ENCODE measurements around the gene RIPK3. TPM values are rescaled to one million over a fixed set of nuclear protein-coding genes. Genes with fewer than 3 reads are reported as not detected.

RIPK3 gene
- total RNA-seq, 1 donor from 2014 or later, result 38.9 TPM

DNA sequence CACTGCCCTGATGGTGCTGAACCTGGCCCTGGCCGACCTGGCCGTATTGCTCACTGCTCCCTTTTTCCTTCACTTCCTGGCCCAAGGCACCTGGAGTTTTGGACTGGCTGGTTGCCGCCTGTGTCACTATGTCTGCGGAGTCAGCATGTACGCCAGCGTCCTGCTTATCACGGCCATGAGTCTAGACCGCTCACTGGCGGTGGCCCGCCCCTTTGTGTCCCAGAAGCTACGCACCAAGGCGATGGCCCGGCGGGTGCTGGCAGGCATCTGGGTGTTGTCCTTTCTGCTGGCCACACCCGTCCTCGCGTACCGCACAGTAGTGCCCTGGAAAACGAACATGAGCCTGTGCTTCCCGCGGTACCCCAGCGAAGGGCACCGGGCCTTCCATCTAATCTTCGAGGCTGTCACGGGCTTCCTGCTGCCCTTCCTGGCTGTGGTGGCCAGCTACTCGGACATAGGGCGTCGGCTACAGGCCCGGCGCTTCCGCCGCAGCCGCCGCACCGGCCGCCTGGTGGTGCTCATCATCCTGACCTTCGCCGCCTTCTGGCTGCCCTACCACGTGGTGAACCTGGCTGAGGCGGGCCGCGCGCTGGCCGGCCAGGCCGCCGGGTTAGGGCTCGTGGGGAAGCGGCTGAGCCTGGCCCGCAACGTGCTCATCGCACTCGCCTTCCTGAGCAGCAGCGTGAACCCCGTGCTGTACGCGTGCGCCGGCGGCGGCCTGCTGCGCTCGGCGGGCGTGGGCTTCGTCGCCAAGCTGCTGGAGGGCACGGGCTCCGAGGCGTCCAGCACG is 23.8 kb downstream of the RIPK3 start:
- POLR2A ChIA-PET, result no interaction called here
- peaks cover 36% of the 10 kb centered on the region for H3K4me1 Mint-ChIP-seq

GRCh38 chr14:24315243-24315806 is 24.5 kb downstream of the RIPK3 start:
- CTCF ChIA-PET, result no interaction called here

More for the DNA sequence above, 23.8 kb downstream of the RIPK3 start:
- no peaks in the 10 kb centered on the region for H3K36me3 Mint-ChIP-seq (ENCODE audit: low read depth)
- no peak for DNase-seq
- H3K27ac Mint-ChIP-seq, result no peak overlapping the region
- intact Hi-C loops (cut with micrococcal nuclease), result no loop called here
- TF ChIP-seq, protein P1, sequence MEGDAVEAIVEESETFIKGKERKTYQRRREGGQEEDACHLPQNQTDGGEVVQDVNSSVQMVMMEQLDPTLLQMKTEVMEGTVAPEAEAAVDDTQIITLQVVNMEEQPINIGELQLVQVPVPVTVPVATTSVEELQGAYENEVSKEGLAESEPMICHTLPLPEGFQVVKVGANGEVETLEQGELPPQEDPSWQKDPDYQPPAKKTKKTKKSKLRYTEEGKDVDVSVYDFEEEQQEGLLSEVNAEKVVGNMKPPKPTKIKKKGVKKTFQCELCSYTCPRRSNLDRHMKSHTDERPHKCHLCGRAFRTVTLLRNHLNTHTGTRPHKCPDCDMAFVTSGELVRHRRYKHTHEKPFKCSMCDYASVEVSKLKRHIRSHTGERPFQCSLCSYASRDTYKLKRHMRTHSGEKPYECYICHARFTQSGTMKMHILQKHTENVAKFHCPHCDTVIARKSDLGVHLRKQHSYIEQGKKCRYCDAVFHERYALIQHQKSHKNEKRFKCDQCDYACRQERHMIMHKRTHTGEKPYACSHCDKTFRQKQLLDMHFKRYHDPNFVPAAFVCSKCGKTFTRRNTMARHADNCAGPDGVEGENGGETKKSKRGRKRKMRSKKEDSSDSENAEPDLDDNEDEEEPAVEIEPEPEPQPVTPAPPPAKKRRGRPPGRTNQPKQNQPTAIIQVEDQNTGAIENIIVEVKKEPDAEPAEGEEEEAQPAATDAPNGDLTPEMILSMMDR (IDR thresholded peaks at IDR 0.05), result no peak
- H3K9me3 Mint-ChIP-seq, result no peaks in the 10 kb centered on the region
- H3K4me3 Mint-ChIP-seq, result no peak overlapping the region
- no peak for ATAC-seq (ENCODE audit: low read depth)
- H3K27me3 Mint-ChIP-seq, result peaks cover 6% of the 10 kb centered on the region
- CTCF ChIA-PET, result interaction anchor here (0.8 kb wide), 1 partner anchor 97 kb away, joined by 3 read pairs; no protein-coding TSS in a partner anchor

DNA sequence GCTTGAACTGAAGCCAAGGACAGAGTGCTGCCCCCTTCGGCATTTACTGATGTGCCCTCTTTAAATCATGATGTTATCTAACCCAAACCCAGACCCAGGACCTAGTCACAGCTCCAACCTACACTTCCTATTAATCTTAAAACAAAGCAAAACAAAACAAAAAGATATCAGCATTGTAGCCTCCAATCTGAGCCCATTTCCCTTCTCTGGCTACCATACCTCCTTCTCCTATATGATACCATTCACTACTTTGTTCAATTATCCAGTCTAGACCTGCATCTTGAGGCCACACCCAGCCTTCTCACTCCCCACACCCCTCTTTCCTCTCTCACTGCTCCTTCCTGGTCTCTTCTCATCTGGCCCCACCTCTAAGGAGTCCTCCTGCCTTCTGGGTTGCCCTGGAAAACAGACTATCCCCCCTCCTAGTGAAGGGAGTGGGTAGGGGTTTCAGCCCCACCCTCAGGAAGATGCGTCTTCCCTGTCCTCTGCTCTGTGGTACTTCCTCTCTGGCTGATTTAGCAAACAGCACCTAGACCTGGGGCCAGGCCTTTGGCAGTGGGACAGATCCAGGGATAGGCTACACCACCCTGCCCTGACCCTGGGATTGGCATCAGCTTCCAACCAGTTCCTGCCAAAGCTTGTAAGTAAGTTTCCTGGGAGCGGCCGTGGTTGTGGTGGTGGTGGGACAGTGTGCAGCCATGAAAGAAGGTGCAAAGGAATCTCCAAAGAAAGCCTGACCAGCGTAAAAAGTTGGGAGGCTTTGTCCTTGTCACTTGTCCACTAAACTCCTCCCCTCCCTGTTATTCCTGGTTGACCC is 25.2 kb downstream of the RIPK3 start:
- intact Hi-C loops (cut with micrococcal nuclease), result no loop called here

More at GRCh38 chr14:24315243-24315806, 24.5 kb downstream of the RIPK3 start:
- TF ChIP-seq, protein P1 (IDR thresholded peaks at IDR 0.05), result no peak
- Mint-ChIP-seq H3K4me3 (no peak overlapping the region), H3K36me3 (ENCODE audit: low read depth) (no peaks in the 10 kb centered on the region), H3K9me3 (no peaks in the 10 kb centered on the region), H3K27me3 (peaks cover 6% of the 10 kb centered on the region), H3K27ac (no peak overlapping the region), H3K4me1 (peaks cover 38% of the 10 kb centered on the region)
- intact Hi-C loops (cut with micrococcal nuclease), result no loop called here
- DNase-seq (no peak), ATAC-seq (ENCODE audit: low read depth) (no peak)
- POLR2A ChIA-PET, result no interaction called here

GRCh38 chr14:24313913-24314312 is 25.9 kb downstream of the RIPK3 start:
- no peak for DNase-seq
- CTCF ChIA-PET, result interaction anchor here (4.7 kb wide), 1 partner anchor 18 kb away, joined by 35 read pairs; no protein-coding TSS in a partner anchor
- Mint-ChIP-seq H3K27me3 (no peaks in the 10 kb centered on the region), H3K4me1 (peaks cover 48% of the 10 kb centered on the region), H3K4me3 (no peak overlapping the region), H3K36me3 (ENCODE audit: low read depth) (no peaks in the 10 kb centered on the region), H3K27ac (peak overlapping the region; percentile 4), H3K9me3 (no peaks in the 10 kb centered on the region)
- TF ChIP-seq, protein P1 (IDR thresholded peaks at IDR 0.05), result no peak
- no peak for ATAC-seq (ENCODE audit: low read depth)
- POLR2A ChIA-PET, result interaction anchor here (0.6 to 1.2 kb wide), 4 partner anchors 19 to 117 kb away, joined by 3 read pairs; partner anchors contain the start of gene TINF2
- intact Hi-C loops (cut with micrococcal nuclease), result no loop called here

More for the DNA sequence above, 25.2 kb downstream of the RIPK3 start:
- ATAC-seq (ENCODE audit: low read depth) (no peak), DNase-seq (no peak)
- TF ChIP-seq, protein P1 (IDR thresholded peaks at IDR 0.05), result no peak
- no peaks in the 10 kb centered on the region for H3K36me3 Mint-ChIP-seq (ENCODE audit: low read depth)
- ChIA-PET POLR2A (interaction anchor here (0.6 to 1.0 kb wide), 2 partner anchors 18 to 46 kb away, joined by 3 read pairs; no protein-coding TSS in a partner anchor), CTCF (interaction anchor here (4.7 kb wide), 1 partner anchor 18 kb away, joined by 35 read pairs; no protein-coding TSS in a partner anchor)
- no peaks in the 10 kb centered on the region for H3K9me3 Mint-ChIP-seq
- no peak overlapping the region for H3K4me3 Mint-ChIP-seq
- peaks cover 5% of the 10 kb centered on the region for H3K27me3 Mint-ChIP-seq
- peaks cover 46% of the 10 kb centered on the region for H3K4me1 Mint-ChIP-seq
- H3K27ac Mint-ChIP-seq, result no peak overlapping the region

Measured in activated B cell treated with CpG ODN at 0.5 μM for 24 hours (primary cell).